AG08396 (cell line): ENCODE measurements around the gene SLC25A6.
"Not testable (repeated sequence)": the region's sequence is repeated elsewhere in the genome, so short reads cannot be mapped to it uniquely, and the experiment has no call there.

Source experiments
- DNase-seq: peaks from one replicate; pipeline ENCODE4 v3.0.0; 2012; ENCODE audit warnings: low spot score, mixed read lengths

The SLC25A6 gene

GRCh38 chrX:1354036-1355019 lies 37.6 kb downstream of the SLC25A6 start:
- no peak for DNase-seq

- DNase-seq: no peak
These were observed 39.8 kb downstream of the SLC25A6 start for GRCh38 chrX:1351981-1352714.

- DNase-seq: not testable (repeated sequence)
These were observed 42.3 kb downstream of the SLC25A6 start for GRCh38 chrX:1349606-1350005.

DNA sequence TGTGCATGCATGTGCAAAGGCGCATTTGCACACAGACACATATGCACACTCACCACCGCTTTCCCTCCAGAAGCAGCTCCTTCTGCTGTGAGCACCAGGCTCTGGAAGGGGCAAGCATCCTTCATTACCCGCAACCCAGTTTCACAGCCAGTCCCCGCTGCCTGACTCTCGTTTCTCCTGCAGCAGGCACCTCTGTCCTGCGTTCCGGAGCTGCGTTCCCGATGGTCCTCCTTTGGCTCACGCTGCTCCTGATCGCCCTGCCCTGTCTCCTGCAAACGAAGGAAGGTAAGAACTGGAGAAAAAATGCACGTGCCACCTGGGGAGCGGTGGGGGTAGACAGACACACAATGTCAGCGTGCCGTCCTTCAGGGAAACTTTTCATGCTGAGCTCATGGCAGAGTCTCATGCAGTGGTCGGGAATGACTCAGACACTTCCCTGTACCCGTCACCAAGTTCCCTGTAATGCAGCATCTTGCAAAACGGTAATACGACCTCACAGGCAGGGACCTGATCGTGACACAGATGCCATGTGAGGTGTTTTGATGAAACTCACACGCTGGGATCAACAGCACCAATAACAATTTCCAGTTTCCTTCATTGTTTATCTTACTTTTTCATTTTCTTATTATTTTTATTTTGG lies 50.2 kb downstream of the SLC25A6 start:
- no peak for DNase-seq

- no peak for DNase-seq
These were observed 54.7 kb downstream of the SLC25A6 start for GRCh38 chrX:1336948-1337779.

- no peak for DNase-seq
These were observed 55.5 kb downstream of the SLC25A6 start, which contains the start of gene IL3RA for GRCh38 chrX:1336331-1336943. TSS of gene IL3RA (plus strand) at chrX:1336785. CDS start at chrX:1341766, 4,981 bp downstream.
